DMS79 treated with DMSO at 0.1 percent for 48 hours (cell line): ENCODE results near the gene ZNF581.

Experiments used
- DNase-seq: peaks from one replicate; lab custom pipeline; 2025; lab: John Stamatoyannopoulos, UW

ZNF581 gene

DNA sequence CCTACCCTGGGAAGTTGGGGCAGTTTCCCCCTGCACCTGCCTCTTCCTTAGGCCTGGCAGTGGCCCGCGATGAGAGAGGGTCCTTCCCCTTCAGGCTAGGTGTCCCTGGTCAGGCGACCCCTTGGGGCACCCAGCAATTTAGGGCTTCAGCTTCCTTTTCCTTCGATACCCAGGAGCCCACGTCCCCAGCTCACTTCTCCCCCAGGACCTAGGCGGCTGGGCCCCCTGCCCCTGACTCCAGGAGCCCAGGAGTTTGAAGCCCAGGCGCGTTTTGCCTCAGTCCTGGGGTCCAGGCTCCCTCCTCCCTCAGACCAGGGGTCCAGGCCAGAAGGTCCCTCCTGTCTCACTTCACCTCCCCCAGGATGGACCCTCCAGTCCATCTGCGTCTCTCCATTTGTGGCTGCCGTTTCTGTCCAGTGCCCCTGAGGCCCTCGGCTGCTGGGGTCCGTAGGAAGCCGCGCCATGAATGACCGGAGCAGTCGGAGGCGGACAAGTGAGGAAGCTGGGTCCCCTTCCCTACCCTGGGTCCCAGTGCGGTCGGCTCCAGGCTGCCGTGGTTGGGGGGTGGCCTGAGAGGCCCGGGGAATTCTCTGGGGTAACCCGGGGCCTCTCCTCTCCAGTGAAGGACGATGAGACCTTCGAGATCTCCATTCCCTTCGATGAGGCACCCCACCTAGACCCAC, 5.3 kb downstream of the ZNF581 start:
- no peak for DNase-seq

DNA sequence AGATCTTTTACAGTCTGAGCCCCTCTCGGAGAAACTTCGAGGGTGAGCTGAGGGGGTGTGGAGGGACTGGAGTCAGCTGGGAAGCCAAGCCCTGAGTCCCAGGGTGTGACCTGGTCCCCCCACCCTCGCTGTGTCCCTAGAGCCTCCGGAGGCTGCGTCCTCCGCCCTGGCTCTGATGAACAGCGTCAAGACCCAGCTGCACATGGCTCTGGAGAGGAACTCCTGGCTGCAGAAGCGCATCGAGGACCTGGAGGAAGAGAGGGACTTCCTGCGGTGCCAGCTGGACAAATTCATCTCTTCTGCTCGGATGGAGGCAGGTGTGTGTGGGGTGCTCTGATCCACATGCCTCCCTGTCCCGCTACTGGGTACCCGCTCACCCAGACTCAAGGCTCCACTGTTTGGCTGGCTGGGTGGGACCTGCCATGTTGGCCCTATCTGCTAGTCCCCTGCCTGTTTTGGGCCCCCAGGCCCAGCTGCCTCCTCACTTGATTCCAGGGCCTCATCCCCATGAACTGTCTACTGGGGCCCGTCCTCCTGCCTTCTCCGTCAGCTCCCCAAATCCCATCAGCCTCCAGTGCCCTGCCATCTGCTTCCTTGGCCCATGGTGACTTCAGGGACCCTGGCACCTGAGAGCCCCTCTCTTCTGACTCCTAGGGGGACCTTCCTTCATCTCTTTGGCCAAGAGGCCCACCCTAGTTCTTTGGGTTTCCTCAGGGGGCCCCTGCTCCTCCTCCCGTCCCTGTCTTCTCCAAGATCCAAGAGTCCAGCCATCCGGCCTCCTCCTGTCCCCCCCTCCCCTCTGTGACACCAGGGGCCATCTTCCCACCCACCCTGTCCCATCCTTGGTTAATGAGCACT, 6.0 kb downstream of the ZNF581 start:
- no peak for DNase-seq

DNA sequence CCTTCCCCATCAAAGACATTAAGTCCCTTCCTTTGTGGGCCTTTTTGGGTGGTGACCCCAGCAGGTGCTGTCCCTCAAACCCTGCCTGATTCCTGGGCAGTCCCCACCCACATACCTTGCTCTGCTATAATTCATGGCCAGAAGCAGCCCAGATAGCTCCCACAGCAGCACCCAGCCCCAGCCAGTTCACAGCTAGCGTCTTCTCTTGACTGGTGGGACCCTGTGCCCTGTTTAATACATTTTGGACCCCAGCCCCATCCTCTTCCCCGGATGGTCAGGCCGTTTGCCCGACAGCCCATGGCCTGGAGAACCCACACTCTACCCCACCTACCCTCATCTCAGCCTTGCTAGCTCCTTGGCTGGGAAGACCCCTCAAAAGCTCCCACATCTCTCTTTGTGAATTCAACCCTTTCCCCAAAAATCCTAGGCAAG, 6.7 kb downstream of the ZNF581 start:
- DNase-seq, result no peak

DNA sequence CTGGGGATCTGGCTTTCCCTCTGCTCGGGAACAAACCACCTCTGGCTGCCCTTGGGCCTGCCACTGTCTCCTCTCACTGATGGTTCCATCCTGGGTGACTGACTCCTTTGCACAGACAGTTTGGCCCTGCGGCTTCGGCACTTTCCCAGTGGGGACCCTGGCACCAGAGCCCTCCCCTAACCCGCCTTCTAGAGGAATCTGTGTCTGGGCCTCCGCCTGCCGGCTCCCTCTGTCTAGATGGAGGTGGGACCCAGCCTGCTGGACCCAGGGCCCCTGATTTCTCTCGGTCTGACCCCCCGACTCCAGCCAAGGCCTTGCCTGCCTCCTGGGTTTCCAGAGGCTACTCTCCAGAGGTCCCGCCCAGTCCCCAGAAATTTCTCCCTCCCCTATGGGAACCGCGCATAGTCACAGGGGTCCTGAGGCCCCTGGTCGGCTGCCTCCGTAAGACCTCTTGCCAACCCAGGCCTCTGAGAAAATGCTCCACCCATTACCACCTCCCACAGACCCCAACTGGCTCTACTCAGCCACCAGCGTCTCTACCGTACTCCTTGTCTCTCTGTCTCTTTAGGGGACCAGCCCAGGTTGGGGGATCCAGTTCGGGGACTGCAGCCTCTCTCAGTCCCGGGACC, 7.3 kb downstream of the ZNF581 start:
- no peak for DNase-seq

DNA sequence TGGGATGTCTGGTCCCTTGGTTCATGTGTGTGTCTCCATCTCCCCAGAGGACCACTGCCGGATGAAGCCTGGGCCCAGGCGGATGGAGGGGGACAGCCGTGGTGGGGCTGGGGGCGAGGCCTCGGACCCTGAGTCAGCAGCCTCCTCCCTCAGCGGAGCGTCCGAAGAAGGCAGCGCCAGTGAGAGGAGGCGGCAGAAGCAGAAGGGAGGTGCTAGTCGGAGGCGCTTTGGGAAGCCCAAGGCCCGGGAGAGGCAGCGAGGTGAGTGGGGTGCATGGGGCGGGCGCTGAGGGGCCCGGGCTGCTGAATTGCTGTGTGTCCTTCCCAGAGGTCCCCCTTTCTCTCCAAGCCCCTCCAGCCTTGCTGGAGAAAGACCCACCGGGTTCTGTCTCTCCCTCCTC, 7.8 kb downstream of the ZNF581 start:
- no peak for DNase-seq

DNA sequence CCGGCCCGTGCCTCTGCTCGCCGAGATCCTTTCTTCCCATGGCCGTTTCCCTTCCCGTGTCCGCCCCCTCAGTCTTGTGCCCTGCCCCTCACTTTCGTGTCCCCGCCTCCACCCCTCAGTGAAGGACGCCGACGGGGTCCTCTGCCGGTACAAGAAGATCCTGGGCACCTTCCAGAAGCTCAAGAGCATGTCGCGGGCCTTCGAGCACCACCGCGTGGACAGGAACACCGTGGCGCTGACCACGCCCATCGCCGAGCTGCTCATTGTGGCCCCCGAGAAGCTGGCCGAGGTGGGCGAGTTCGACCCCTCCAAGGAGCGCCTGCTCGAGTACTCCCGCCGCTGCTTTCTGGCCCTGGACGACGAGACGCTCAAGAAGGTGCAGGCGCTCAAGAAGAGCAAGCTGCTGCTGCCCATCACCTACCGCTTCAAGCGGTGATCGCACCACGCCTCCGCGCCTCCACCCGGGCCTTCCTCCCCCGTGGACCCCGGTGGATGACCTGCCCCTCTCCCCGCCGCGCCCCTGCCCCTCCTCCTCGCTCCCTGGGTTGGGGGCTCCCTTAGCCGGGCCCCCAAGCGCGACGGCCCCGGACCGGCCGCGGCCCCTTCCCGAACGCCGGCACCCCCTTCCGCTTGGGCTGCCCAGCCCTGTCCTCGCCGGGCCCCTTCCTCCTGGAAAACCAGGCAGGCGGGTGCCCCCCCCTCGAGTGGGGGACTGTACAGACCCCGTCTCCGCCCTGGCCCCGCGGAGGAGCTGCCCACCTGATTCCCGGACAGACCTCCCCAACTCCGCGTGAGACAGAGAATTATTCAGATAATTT, 9.1 kb downstream of the ZNF581 start:
- no peak for DNase-seq

DNA sequence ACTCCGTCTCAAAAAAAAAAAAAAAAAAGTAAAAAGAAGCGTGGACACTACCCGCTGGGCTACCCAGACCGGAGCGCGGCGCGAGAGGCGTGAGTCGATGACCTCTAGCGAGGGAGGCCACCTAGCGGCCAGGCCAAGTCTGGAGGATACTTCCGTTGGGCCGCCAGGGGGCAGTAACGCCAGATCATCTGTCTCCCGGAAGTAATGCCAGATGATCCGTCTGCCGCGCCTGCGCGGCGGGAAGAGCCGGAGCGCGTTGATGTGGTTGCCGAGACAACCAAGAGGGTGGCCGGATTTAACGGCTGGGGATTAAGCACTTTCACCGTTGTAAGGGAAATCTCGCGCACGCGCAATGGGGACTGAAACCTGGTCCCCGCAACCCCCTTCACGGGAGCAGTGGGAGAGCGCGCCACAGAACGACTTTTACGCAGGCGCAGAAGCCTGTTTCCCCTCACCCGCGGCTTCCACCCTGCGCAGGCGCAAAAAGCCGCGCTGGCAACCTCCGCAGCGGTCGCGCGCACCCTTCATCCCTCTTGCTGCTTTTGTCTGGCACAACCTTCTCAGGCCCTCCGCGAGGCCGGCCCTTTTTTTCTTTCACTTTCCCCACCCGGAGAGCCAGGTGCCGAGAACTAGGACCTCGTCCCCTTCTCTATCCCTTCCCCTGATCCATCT, 10.3 kb downstream of the ZNF581 start:
- DNase-seq, result peak; percentile 96

DNA sequence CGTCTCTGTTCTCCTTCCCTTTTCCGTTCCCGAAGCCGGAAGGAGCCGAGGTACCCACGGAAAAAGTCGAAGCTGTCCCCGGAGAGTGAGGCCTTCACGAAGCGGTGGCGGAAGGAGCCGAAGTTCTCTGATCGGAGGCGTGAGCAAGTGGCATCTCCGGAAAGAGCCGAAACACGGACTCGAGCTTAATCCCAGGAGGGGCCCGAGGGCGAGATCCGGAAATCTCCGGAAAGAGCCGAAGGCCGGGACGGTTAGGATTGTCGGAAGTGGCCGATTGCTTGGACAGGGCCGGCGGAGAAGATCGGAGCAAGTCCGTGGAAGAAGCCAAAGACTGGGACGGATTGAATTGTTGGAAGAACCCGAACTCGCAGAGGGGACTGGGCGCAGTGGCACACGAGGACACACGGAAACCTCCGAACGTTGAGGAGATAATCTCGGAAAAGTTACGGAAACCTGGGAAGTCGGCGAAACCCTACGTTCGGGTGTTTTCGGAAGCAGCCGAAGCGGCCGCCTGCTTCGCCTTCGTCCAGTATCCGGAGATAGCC, 10.9 kb downstream of the ZNF581 start:
- peak; percentile 96 for DNase-seq

DNA sequence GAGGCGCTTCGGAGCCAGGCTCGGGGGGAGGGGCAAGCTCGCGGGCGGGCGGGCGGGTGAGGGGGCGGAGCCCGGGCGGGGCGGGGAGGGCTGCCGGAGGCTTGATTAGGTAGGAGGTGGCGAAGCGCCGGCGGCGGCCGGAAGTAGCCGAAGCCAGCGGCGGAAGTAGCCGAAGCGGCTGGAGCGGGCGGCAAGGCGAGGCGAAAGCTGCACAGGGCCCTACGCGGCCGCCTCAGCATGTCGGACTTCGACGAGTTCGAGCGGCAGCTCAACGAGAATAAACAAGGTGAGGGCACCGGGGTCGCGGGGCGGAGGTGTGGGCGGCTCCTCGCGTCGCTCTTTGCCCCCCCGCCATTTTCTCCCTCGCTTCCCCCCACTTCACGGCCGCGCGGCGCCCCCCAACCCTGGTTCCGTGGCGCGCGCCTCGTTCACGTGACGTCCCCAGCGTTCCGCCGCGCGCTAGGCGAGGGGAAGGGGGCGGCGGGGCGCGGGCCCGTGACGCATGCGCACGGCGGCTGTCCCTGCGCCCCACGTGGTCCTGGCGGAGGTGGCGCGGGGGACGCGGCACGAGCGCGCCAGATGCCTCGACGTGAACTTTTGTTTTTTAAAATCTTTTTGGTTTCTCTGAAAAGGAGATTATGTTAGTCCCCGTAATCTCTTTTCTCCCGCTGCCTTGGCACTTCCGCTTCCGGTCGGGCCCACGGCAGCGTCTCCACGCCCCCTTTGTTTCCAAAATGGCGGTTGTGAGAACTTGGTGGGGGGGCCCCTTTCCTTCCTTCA, 11.6 kb downstream of the ZNF581 start, which contains the start of gene U2AF2:
Gene U2AF2 (plus strand): TSS at position 168 of the 780 bp plus-strand sequence. CDS start 70 bp downstream, at position 238.
- DNase-seq, result peak; percentile 91

DNA sequence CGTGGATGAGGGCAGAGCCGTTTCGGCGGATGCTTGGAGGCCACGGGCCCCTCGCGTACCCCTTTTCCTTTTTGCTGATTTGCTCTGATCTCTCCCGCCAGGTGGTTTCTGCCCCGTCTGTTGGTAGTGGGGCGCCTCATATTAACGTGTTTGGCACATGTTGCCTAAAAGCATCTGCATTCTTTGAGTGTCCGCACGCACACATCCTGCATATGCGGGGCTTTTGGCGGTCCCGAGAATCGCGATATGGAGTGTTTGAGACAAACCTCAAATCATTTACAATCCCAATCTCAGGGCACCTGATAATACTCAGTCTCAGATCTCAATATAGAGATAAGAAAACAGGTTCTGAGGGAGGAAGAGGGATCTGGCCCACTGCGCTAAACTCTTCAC, 12.2 kb downstream of the ZNF581 start:
- no peak for DNase-seq

DNA sequence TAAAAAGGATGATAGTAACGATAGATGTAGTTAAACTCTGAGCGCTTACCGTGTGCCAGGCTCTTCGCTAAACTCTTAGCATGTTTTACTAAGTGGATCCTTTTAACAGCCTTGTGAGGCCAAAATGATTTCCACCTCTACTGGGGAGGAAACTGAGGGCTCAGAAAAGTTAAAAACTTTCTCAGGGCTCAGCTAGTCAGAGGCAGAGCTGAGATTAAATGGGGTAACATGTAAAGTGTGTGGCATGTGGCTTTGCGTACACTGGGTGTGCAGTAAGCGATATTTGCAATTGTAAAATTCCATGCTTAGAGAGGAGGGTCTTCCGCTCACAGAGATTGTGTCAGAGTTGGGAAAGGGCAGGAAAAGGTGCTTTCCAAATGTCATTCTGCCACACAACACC, 13.1 kb downstream of the ZNF581 start:
- no peak for DNase-seq

DNA sequence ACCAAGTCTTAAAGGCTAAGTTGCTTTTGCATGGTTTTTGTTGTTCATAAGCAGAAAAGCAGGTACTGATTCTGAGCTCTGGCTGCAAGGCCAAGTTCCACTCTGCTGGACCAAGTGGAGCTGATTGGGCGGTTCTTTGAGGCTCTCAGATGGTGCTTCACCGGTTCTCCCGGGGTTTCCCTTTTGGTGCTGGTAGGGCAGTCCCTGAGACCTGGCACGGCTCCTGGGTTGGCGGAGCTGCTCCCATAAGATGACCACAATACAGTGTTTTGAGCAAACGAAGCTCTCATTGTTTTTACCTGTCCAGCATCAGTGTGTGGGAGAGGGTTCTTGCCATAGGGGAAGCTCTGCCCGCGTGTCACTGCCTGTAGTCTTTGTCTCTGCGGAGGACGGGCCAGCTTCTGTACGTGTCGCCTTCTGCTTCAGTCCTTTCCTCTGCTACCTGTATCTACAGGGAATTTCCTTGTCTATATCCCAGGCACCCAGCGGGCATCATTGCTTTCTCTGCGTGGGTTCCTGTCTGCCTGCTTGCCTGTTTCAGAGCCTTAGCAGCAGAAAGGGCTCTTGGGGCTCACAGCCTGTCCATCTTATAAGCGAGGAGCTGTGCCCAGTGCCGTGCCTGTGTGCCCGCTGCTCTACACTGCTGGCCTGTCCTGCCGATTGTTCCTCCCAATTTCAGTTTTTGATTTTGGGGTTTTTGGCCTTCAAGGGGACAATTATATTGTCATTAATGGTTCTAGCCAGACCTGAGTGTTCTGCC, 13.7 kb downstream of the ZNF581 start:
- DNase-seq, result no peak

DNA sequence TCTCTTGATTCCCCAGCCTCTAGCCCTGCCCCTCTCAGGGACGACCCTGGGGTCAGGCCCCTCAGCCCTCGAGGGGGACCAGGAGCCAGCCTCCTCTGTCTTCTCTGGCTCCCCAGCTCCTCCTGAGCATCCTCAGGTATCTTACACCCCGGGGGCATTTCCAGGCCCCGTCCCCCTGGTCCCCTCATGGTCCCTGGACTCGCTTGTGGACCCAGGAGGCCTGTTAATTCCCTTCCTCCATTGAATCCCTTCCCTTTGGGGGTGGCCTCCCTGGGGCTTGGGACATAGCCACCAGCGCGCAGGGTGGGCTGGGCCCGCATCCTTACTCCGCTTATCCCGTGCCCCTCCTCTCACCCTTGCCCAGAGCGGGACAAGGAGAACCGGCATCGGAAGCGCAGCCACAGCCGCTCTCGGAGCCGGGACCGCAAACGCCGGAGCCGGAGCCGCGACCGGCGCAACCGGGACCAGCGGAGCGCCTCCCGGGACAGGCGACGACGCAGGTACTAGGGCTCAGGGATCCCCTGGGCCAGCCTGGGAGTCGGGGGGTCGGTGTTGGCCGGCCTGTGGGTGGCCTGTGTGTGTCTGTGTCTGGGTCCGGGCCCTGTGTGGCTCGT, 15.5 kb downstream of the ZNF581 start:
- no peak for DNase-seq

DNA sequence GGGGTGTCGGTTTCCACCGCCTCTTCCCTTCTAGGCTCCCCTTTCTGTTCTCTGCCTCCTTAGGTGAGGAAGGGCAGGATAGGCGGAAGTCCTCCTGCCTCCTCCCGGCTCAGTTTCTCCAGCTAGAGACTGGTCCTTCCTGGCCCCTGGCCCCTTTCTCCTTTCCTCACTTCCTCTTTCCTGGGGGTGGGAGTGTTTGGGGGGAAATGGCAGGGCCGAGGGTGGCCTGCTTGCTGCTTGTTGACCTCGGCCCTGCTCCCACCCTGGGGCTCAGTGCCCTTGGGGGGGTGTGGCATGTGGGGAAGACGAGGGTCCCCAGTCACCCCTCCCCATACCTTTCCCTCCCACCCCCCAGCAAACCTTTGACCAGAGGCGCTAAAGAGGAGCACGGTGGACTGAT, 16.4 kb downstream of the ZNF581 start:
- DNase-seq, result no peak

DNA sequence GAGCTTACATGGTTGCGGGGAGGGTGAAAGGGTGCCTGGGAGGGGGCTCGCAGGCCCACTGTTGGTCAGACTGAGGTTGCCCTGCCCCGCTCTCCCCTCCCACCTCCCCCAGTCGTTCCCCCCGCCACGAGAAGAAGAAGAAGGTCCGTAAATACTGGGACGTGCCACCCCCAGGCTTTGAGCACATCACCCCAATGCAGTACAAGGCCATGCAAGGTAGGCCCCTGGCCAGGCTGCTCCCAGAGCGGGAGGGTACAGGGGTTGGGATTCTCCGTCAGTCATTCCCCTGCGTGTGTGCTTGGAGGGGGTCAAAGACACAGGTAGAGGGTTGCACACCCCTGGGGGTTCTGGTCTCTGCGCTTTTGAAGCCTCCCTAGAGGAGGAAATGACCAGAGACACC, 17.0 kb downstream of the ZNF581 start:
- DNase-seq, result no peak

DNA sequence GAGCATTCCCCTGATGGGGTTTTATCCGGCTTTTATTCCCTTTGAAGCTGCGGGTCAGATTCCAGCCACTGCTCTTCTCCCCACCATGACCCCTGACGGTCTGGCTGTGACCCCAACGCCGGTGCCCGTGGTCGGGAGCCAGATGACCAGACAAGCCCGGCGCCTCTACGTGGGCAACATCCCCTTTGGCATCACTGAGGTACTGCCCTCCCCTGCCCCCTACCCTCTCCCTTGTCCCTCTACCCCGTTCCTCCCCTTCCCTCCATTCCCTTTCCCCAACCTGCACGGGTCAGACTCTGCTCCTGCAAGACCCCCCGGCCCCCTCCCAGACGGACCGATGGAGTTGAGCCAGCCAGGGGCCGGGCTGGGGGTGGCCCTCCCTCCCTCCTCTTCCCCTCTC, 17.5 kb downstream of the ZNF581 start:
- DNase-seq, result no peak

DNA sequence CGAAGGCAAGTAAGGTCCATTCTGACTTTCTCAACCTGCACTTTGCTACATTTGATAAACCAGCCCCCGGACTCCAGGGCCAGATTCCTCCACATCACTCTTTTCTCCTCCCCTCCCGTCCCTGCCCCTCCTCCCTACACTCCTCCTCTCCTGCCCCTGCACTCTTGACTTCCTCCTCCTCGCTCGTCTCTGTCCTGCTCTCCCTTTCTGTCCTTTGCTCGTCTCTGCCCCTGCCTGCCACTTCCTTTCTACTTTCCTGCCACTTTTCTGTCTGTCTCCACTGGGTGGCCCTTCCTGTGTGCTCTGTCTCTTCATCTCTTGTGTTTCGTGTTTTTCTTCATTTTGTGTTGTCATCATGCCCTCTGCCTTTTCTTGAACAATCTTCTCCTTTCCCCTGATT, 18.4 kb downstream of the ZNF581 start:
- no peak for DNase-seq

DNA sequence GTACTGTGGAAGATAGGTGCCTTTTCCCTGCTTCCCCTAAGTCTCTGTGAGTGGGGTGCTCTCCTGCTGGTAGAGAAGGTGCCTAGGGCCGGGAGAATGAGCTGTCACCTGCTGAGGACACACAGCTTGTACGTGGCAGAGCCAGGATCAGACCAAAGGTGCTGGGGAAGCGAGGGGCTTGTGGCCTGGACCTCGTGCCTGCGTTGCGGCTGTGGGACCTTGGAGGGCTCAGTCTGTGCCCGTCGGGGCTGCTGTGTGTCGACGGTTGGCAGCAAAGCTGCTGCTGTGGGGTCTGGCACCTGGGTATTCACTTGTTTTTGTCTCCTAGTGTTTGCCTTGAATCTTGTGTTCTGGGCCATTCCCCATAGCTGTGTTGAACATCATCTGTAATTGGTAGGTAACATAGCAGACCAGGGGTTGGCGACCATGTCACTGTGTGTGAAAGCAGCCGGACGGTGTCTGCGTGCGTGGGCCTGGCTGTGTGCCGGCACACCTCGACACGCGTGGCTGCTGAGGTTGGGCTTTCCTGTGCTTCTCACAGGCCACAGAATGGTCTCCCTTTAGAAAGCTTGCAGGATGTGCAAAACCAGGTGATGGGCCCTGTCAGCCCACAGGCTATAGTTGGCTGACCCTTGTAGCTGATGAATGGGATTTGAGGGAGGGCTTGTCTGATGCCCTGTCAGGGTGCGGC, 20.5 kb downstream of the ZNF581 start:
- no peak for DNase-seq
